ENCODE data around the gene RAB11A.

RAB11A gene

GRCh38 chr15:65938604-65939003 is 69.3 kb downstream of the RAB11A start:
- no peak for DNase-seq (ENCODE audit: low read depth, low spot score)

- no peak for DNase-seq (ENCODE audit: low read depth, low spot score)
These were observed 70.8 kb downstream of the RAB11A start for GRCh38 chr15:65939901-65940617.

GRCh38 chr15:65940618-65940909 is 71.3 kb downstream of the RAB11A start:
- DNase-seq (ENCODE audit: low read depth, low spot score) = no peak
